Mesodermal cell (in vitro differentiated cells): Measurements from ENCODE around the gene RPS19BP1.

Experiments
- H3K27ac ChIP-seq: 2 replicates; pipeline ENCODE4 v1.7.0; 2013; ENCODE audit warnings: mild to moderate bottlenecking, low read depth, low read length, moderate library complexity; ENCODE audit not compliant: severe bottlenecking
- H3K36me3 ChIP-seq: 2 replicates; pipeline ENCODE4 v1.7.1; 2013; ENCODE audit warnings: mild to moderate bottlenecking, low read length, moderate library complexity; ENCODE audit not compliant: control insufficient read depth, insufficient read depth
- H3K4me1 ChIP-seq: one replicate; pipeline ENCODE4 v1.7.1; 2013; ENCODE audit warnings: mild to moderate bottlenecking, low read length; ENCODE audit not compliant: insufficient read depth, control insufficient read depth, poor library complexity, severe bottlenecking
- H3K4me3 ChIP-seq: 2 replicates; pipeline ENCODE4 v1.7.0; 2013; ENCODE audit warnings: low read length, control low read depth, mild to moderate bottlenecking; ENCODE audit not compliant: insufficient read depth, poor library complexity, severe bottlenecking; ENCODE audit errors: extremely low read depth
- H3K9me3 ChIP-seq: 2 replicates; pipeline ENCODE4 v1.7.1; 2013; ENCODE audit warnings: mild to moderate bottlenecking, low read length, moderate library complexity; ENCODE audit not compliant: control insufficient read depth
- WGBS, 2 experiments: methylation state at CpG; one replicate each; pipeline ENCODE4 v1.1.5; 2013; ENCODE audit warnings: missing lambda C conversion rate in 2 of 2; ENCODE audit not compliant: insufficient coverage in 2 of 2; 5-methylcytosine and 5-hydroxymethylcytosine counted together

RPS19BP1 gene

GRCh38 chr22:39498802-39499201 lies 33.7 kb downstream of the RPS19BP1 start:
- Histone ChIP-seq H3K4me3 (no peak overlapping the region), H3K27ac (no peak overlapping the region), H3K36me3 (peaks cover 4% of the 10 kb centered on the region), H3K4me1 (peaks cover 13% of the 10 kb centered on the region), H3K9me3 (no peaks in the 10 kb centered on the region)
- 39 to 48% methylated on average over 2 to 3 of the region's 3 CpGs for WGBS, 2 experiments

GRCh38 chr22:39498368-39498767 lies 34.2 kb downstream of the RPS19BP1 start:
- H3K4me3 ChIP-seq = no peak overlapping the region
- H3K27ac ChIP-seq = no peak overlapping the region
- peaks cover 1% of the 10 kb centered on the region for H3K36me3 ChIP-seq
- WGBS, 2 experiments = 80% methylated on average over 1 of the region's 2 CpGs; no CpG with 5 or more reads in 1 of the 2 experiments
- H3K4me1 ChIP-seq = peaks cover 11% of the 10 kb centered on the region
- no peaks in the 10 kb centered on the region for H3K9me3 ChIP-seq

- no peaks in the 10 kb centered on the region for H3K9me3 ChIP-seq
- H3K36me3 ChIP-seq = no peaks in the 10 kb centered on the region
- peaks cover 7% of the 10 kb centered on the region for H3K4me1 ChIP-seq
- H3K27ac ChIP-seq = no peak overlapping the region
- 97 to 99% methylated on average over 7 of the region's 8 CpGs for WGBS, 2 experiments
- no peak overlapping the region for H3K4me3 ChIP-seq
Observed at GRCh38 chr22:39497429-39497828, 35.1 kb downstream of the RPS19BP1 start.

GRCh38 chr22:39496131-39496838 lies 36.3 kb downstream of the RPS19BP1 start:
- H3K36me3 ChIP-seq = no peaks in the 10 kb centered on the region
- H3K9me3 ChIP-seq = no peaks in the 10 kb centered on the region
- peaks cover 7% of the 10 kb centered on the region for H3K4me1 ChIP-seq
- H3K4me3 ChIP-seq = no peak overlapping the region
- 47 to 65% methylated on average over 11 to 13 of the region's 13 CpGs for WGBS, 2 experiments
- H3K27ac ChIP-seq = no peak overlapping the region

GRCh38 chr22:39494471-39495120 lies 38.0 kb downstream of the RPS19BP1 start:
- peak overlapping the region; percentile 58 for H3K27ac ChIP-seq
- no peaks in the 10 kb centered on the region for H3K9me3 ChIP-seq
- 83 to 92% methylated on average over 7 to 10 of the region's 10 CpGs for WGBS, 2 experiments
- no peak overlapping the region for H3K4me3 ChIP-seq
- peaks cover 7% of the 10 kb centered on the region for H3K4me1 ChIP-seq
- H3K36me3 ChIP-seq = no peaks in the 10 kb centered on the region

GRCh38 chr22:39493759-39494158 lies 38.8 kb downstream of the RPS19BP1 start:
- Histone ChIP-seq H3K9me3 (no peaks in the 10 kb centered on the region), H3K4me1 (peaks cover 7% of the 10 kb centered on the region), H3K27ac (peak overlapping the region; percentile 58), H3K36me3 (no peaks in the 10 kb centered on the region), H3K4me3 (no peak overlapping the region)
- WGBS, 2 experiments = 76 to 85% methylated on average over 3 to 4 of the region's 4 CpGs

GRCh38 chr22:39492186-39492585 lies 40.4 kb downstream of the RPS19BP1 start:
- Histone ChIP-seq H3K27ac (no peak overlapping the region), H3K4me1 (peaks cover 7% of the 10 kb centered on the region), H3K4me3 (no peak overlapping the region), H3K9me3 (no peaks in the 10 kb centered on the region), H3K36me3 (peaks cover 6% of the 10 kb centered on the region)
- 100% methylated on average over 2 of the region's 3 CpGs for WGBS, 2 experiments

GRCh38 chr22:39491696-39492095 lies 40.9 kb downstream of the RPS19BP1 start:
- no peaks in the 10 kb centered on the region for H3K9me3 ChIP-seq
- peaks cover 8% of the 10 kb centered on the region for H3K36me3 ChIP-seq
- no peak overlapping the region for H3K4me3 ChIP-seq
- H3K27ac ChIP-seq = no peak overlapping the region
- peaks cover 7% of the 10 kb centered on the region for H3K4me1 ChIP-seq
- 87 to 91% methylated on average over 5 of the region's 6 CpGs for WGBS, 2 experiments

GRCh38 chr22:39490966-39491680 lies 41.4 kb downstream of the RPS19BP1 start:
- 91% methylated on average over 2 to 5 of the region's 9 CpGs for WGBS, 2 experiments
- Histone ChIP-seq H3K4me3 (no peak overlapping the region), H3K9me3 (no peaks in the 10 kb centered on the region)

GRCh38 chr22:39490135-39490798 lies 42.3 kb downstream of the RPS19BP1 start:
- Histone ChIP-seq H3K36me3 (peaks cover 8% of the 10 kb centered on the region), H3K4me3 (no peak overlapping the region), H3K27ac (no peak overlapping the region), H3K9me3 (no peaks in the 10 kb centered on the region), H3K4me1 (peaks cover 7% of the 10 kb centered on the region)
- WGBS, 2 experiments = 53 to 56% methylated on average over 10 to 13 of the region's 13 CpGs

More at GRCh38 chr22:39490966-39491680, 41.4 kb downstream of the RPS19BP1 start:
- Histone ChIP-seq H3K36me3 (peaks cover 8% of the 10 kb centered on the region), H3K27ac (no peak overlapping the region), H3K4me1 (peaks cover 7% of the 10 kb centered on the region)
